Measurements from ENCODE around the gene MED23.

DNA sequence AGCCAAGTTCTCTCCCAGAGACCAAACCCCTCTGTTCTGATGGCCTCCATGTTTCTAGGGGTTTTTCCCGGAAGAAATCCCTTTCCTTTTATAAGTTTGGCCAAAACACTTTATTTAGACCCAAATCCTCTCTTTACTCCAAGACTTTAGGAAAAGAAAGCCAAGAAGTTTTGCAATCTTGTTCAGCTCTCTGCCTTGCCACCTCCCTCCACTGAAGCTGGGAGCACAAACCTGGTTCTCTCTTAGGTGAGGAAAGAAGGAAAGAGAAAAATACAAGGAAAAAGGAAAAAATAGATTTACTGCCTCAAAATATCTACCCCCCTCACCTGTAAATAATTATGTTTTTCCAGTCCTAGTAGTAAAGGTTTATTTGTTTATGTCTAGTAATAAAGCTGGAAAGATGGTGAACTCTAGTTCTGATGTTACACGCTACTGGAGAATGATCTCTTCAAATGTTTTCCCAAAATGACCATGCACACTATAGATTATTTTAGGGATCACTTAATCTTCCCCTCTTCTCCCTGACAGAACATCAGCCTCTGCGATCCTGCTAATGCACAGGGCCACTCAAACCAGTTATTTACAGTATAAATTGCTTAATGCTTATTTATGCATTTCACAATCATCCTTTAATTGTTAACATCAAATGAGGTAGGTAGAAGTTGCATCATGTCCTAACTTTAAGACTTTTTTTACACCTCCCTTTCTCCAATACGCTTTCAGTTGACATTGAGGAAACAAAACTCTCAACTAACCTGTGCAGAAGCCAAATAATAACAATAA, 65.9 kb downstream of the MED23 start:
- TF ChIP-seq, protein P1, sequence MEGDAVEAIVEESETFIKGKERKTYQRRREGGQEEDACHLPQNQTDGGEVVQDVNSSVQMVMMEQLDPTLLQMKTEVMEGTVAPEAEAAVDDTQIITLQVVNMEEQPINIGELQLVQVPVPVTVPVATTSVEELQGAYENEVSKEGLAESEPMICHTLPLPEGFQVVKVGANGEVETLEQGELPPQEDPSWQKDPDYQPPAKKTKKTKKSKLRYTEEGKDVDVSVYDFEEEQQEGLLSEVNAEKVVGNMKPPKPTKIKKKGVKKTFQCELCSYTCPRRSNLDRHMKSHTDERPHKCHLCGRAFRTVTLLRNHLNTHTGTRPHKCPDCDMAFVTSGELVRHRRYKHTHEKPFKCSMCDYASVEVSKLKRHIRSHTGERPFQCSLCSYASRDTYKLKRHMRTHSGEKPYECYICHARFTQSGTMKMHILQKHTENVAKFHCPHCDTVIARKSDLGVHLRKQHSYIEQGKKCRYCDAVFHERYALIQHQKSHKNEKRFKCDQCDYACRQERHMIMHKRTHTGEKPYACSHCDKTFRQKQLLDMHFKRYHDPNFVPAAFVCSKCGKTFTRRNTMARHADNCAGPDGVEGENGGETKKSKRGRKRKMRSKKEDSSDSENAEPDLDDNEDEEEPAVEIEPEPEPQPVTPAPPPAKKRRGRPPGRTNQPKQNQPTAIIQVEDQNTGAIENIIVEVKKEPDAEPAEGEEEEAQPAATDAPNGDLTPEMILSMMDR (IDR thresholded peaks at IDR 0.05): no peak
- TF ChIP-seq POLR2A (IDR thresholded peaks at IDR 0.05) (no peak), POLR2AphosphoS5 (IDR thresholded peaks at IDR 0.05) (no peak), EP300 (IDR thresholded peaks at IDR 0.05) (no peak)
